Calu3 (cell line): Measurements from ENCODE around the gene NUDT21. TPM values are rescaled to one million over a fixed set of nuclear protein-coding genes. Genes with fewer than 3 reads are reported as not detected.
A peak's percentile ranks its signal among the peaks of the same experiment; 100 is the strongest.

Experiments used
- BruUV-seq: library from RNA; stranded (reverse); fragments of 400-500 nt; replicated peaks from 2 replicates; lab custom pipeline; 2021; lab: Mats Ljungman, UMichigan
- CTCF ChIA-PET: fragments of 300-600 bp; sonication (Branson Sonifier 250); formaldehyde crosslinking; loops from one replicate; lab custom pipeline; 2022; ENCODE audit warnings: antibody characterized with exemption; lab: Charles Lee
- DNase-seq: peaks from one replicate; pipeline ENCODE4 v3.0.0; 2022
- H3K27ac Mint-ChIP-seq: one replicate; pipeline ENCODE4 v1.8.0; 2022; ENCODE audit warnings: mixed read lengths; ENCODE audit not compliant: unreplicated experiment
- H3K27me3 Mint-ChIP-seq: one replicate; pipeline ENCODE4 v1.8.0; 2022; ENCODE audit warnings: mixed read lengths; ENCODE audit not compliant: unreplicated experiment
- H3K36me3 Mint-ChIP-seq: one replicate; pipeline ENCODE4 v1.8.0; 2022; ENCODE audit warnings: mild to moderate bottlenecking, moderate library complexity, mixed read lengths; ENCODE audit not compliant: insufficient read depth, unreplicated experiment
- H3K4me1 Mint-ChIP-seq: one replicate; pipeline ENCODE4 v1.8.0; 2022; ENCODE audit warnings: mild to moderate bottlenecking, low read depth, mixed read lengths; ENCODE audit not compliant: unreplicated experiment
- H3K4me3 Mint-ChIP-seq: one replicate; pipeline ENCODE4 v1.8.0; 2022; ENCODE audit warnings: mild to moderate bottlenecking, low read depth, moderate library complexity, mixed read lengths; ENCODE audit not compliant: unreplicated experiment
- H3K9me3 Mint-ChIP-seq: one replicate; pipeline ENCODE4 v1.8.0; 2022; ENCODE audit warnings: low read depth, mixed read lengths; ENCODE audit not compliant: unreplicated experiment
- intact Hi-C: fragments of 100-400 bp; cut with micrococcal nuclease; formaldehyde crosslinking; loops from one replicate; pipeline ENCODE4 v1.10.0; 2022; ENCODE audit not compliant: unreplicated experiment
- total RNA-seq: library from RNA; stranded (reverse); gene quantifications from 2 replicates; pipeline ENCODE4 v1.2.3, GENCODE V29; 2022
- TF ChIP-seq, protein P1 (sequence below): fragments of 200-600 bp; IDR thresholded peaks from one replicate; pipeline ENCODE4 v1.8.0; 2022; ENCODE audit warnings: antibody characterized with exemption; ENCODE audit not compliant: unreplicated experiment

Gene NUDT21
- total RNA-seq, 1 experiment from 2014 or later = 266 TPM

DNA sequence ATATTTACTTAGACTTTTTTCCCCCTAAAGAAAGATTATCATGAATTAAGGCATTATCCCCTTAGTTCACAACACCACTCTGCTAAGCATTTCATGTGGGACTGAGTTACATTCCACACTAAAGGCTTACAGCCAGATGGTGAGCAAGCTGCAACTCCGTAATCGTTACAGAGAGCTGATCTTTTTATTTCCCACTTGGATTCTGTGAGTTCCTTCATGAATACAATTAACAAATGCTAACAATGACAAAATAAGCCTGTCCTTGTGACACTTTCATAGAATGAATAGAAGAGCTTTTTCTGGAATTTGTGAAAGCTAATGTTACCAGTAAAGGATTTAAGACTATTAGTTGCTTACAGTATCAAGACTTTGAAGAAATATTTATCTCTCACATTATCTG, 9.0 kb upstream of the NUDT21 start:
- no peak overlapping the region for H3K4me3 Mint-ChIP-seq
- H3K27me3 Mint-ChIP-seq = no peaks in the 10 kb centered on the region
- no peaks in the 10 kb centered on the region for H3K4me1 Mint-ChIP-seq
- CTCF ChIA-PET = no interaction called here
- intact Hi-C loops = no loop called here
- no peak for DNase-seq
- H3K9me3 Mint-ChIP-seq = no peaks in the 10 kb centered on the region
- no TSS peak for BruUV-seq
- H3K36me3 Mint-ChIP-seq = peaks cover 27% of the 10 kb centered on the region
- no peak overlapping the region for H3K27ac Mint-ChIP-seq
- TF ChIP-seq, protein P1, sequence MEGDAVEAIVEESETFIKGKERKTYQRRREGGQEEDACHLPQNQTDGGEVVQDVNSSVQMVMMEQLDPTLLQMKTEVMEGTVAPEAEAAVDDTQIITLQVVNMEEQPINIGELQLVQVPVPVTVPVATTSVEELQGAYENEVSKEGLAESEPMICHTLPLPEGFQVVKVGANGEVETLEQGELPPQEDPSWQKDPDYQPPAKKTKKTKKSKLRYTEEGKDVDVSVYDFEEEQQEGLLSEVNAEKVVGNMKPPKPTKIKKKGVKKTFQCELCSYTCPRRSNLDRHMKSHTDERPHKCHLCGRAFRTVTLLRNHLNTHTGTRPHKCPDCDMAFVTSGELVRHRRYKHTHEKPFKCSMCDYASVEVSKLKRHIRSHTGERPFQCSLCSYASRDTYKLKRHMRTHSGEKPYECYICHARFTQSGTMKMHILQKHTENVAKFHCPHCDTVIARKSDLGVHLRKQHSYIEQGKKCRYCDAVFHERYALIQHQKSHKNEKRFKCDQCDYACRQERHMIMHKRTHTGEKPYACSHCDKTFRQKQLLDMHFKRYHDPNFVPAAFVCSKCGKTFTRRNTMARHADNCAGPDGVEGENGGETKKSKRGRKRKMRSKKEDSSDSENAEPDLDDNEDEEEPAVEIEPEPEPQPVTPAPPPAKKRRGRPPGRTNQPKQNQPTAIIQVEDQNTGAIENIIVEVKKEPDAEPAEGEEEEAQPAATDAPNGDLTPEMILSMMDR = no peak

DNA sequence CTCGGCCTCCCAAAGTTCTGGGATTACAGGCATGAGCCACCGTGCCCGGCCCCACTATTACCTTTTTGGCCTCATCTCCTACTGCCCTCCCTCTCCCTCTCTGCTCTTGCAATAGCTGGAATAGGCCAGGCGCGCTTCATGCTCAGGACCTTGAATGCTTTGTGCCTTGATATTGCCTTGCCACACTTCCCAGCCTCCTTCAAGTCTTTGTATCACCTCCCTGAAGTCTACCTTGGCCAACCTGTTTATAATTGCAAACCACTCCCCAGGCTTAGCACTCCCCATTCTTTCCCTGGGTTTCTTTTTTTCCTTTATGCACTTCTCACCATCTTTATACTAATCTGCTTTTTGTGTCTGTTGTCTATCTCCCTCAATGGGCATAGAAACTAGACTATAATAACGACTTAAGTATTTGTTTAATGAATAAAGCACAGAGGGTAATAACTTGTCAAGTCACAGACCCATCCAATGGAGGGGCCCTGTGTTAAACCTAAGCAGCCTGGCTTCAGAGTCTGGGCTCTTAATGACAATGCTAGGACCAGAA, 6.9 kb upstream of the NUDT21 start:
- no TSS peak for BruUV-seq
- Mint-ChIP-seq H3K4me1 (no peaks in the 10 kb centered on the region), H3K27me3 (no peaks in the 10 kb centered on the region), H3K36me3 (peaks cover 38% of the 10 kb centered on the region), H3K4me3 (no peak overlapping the region), H3K27ac (peak overlapping the region; percentile 38), H3K9me3 (no peaks in the 10 kb centered on the region)
- DNase-seq = no peak
- intact Hi-C loops = no loop called here
- CTCF ChIA-PET = no interaction called here
- TF ChIP-seq, protein P1 = no peak

DNA sequence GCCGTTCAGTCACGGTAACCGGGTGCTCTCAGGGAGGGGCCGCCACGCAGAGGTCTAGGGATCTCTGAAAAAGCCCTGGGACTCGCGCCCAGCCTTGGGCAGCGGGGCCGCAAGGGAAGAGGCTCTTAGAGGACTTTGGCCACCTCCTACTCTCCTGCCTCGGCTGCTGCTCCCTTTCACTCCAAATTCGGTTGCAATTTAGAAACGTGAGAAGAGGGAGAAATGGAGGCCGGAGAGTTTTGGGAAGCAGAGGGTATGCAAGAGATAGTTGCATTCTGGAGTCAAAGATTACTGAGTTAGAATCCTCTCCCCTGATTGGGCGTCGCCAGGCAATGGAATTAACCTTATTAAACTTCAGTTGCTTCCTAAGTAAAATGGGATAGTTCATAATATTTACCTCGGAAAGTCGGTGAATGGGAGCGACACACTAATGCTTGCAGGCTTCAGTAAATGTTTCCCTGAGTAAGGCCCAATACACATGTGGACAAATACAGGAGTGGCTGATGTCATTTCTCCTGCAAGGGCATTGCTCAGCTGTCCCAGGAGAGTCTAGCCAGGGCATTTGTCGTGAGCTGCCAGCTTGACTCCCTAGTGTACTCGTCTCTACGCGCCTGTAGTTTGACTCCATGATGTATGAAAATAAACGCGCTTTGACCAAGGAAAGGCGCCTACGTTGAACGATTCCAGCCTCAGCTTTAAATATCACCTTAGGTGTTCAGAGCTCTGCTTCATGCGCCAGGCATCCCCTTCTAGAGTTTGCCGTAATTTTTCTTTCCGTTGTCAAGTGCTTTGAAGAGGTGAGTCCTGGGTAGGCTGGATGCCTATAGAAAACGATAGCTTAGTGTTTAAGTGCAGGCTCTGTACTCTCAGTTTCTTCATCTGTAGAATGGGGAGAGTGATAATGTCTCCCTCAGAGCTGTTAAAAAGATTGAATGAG, 889 bp upstream of the NUDT21 start:
- Mint-ChIP-seq H3K27ac (peak overlapping the region; percentile 76), H3K4me3 (peak overlapping the region; percentile 77), H3K27me3 (no peaks in the 10 kb centered on the region), H3K36me3 (peaks cover 59% of the 10 kb centered on the region), H3K4me1 (peaks cover 29% of the 10 kb centered on the region), H3K9me3 (no peaks in the 10 kb centered on the region)
- intact Hi-C loops = no loop called here
- CTCF ChIA-PET = interaction anchor here (0.5 to 1.1 kb wide), 8 partner anchors 27 to 250 kb away, joined by 3 to 9 read pairs (median 4); no protein-coding TSS in a partner anchor
- TF ChIP-seq, protein P1 = no peak
- TSS peak; percentile 30 for BruUV-seq
- DNase-seq = peak; percentile 13

DNA sequence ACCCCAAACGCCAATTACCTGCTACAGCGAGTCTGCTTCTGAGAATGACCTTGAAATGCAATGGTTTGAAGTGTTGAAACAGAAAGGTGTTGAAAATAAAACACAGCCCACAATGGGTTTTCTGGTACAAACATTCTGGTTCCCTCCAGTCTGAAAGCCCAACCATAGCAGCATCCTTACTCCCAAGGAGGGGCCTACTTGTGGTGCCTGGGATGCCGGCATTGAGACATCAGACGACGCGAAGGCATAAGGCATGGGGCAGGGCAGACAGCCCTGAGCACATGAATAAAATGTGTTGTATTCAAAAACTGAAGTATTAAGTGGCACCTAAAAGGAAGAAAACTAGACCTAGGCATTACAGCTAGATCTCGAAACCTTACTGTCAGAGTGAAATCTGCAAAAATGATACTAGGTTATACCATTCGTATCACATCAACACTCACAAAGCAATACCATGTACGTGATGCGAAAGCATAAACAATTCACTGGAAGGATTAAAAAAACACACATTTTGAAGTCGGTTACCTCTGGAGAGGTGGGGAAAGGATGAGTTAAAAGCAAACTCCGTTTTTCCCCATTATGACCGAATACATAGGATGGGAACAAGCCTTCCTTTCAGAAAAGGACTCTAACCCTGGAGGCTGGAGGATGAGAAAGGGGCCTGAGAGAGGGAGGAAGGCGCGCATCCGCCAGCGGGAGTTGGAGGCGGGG, 702 bp downstream of the NUDT21 start:
- no peak for DNase-seq
- Mint-ChIP-seq H3K4me1 (peaks cover 29% of the 10 kb centered on the region), H3K4me3 (peak overlapping the region; percentile 77), H3K9me3 (no peaks in the 10 kb centered on the region), H3K27me3 (no peaks in the 10 kb centered on the region), H3K36me3 (peaks cover 53% of the 10 kb centered on the region), H3K27ac (peak overlapping the region; percentile 76)
- CTCF ChIA-PET = interaction anchor here (1.0 to 1.1 kb wide), 6 partner anchors 29 to 252 kb away, joined by 3 to 9 read pairs (median 4); no protein-coding TSS in a partner anchor
- intact Hi-C loops = no loop called here
- BruUV-seq = TSS peak; percentile 36
- TF ChIP-seq, protein P1 = no peak
